ENCODE measurements around the gene TRPC5OS.

Gene TRPC5OS

GRCh38 chrX:111875881-111876280 lies at the start of gene TRPC5OS:
TSS of gene TRPC5OS (plus strand) at chrX:111876181. CDS start at chrX:111901850, 25,669 bp downstream.
- DNase-seq = no peak

- DNase-seq = no peak
Measured at GRCh38 chrX:111829345-111829744, 46.6 kb upstream of the TRPC5OS start.

- DNase-seq = no peak
Measured at GRCh38 chrX:111830571-111830970, 45.4 kb upstream of the TRPC5OS start.

GRCh38 chrX:111831343-111831742 lies 44.6 kb upstream of the TRPC5OS start:
- DNase-seq = no peak

- no peak for DNase-seq
Measured at GRCh38 chrX:111837197-111837596, 38.8 kb upstream of the TRPC5OS start.

GRCh38 chrX:111847491-111848133 lies 28.4 kb upstream of the TRPC5OS start:
- DNase-seq = no peak

GRCh38 chrX:111848541-111848940 lies 27.4 kb upstream of the TRPC5OS start:
- DNase-seq = no peak

GRCh38 chrX:111850975-111851374 lies 25.0 kb upstream of the TRPC5OS start:
- no peak for DNase-seq

- no peak for DNase-seq
Measured at GRCh38 chrX:111854556-111855490, 21.2 kb upstream of the TRPC5OS start.

GRCh38 chrX:111857534-111858060 lies 18.4 kb upstream of the TRPC5OS start:
- no peak for DNase-seq

- DNase-seq = no peak
Measured at GRCh38 chrX:111861605-111862004, 14.4 kb upstream of the TRPC5OS start.

GRCh38 chrX:111867236-111867635 lies 8.7 kb upstream of the TRPC5OS start:
- no peak for DNase-seq

GRCh38 chrX:111868726-111869638 lies 7.0 kb upstream of the TRPC5OS start:
- DNase-seq = no peak

GRCh38 chrX:111869639-111870034 lies 6.3 kb upstream of the TRPC5OS start:
- DNase-seq = no peak

GRCh38 chrX:111874241-111874640 lies 1.7 kb upstream of the TRPC5OS start:
- no peak for DNase-seq

- DNase-seq = no peak
Measured at GRCh38 chrX:111876646-111877045, 665 bp downstream of the TRPC5OS start.

- no peak for DNase-seq
Measured at GRCh38 chrX:111877681-111878080, 1.7 kb downstream of the TRPC5OS start.

GRCh38 chrX:111880735-111881134 lies 4.8 kb downstream of the TRPC5OS start:
- DNase-seq = no peak

- no peak for DNase-seq
Measured at GRCh38 chrX:111881715-111882114, 5.7 kb downstream of the TRPC5OS start.

GRCh38 chrX:111886678-111887077 lies 10.7 kb downstream of the TRPC5OS start:
- DNase-seq = no peak

GRCh38 chrX:111888600-111888999 lies 12.6 kb downstream of the TRPC5OS start:
- DNase-seq = no peak

- no peak for DNase-seq
Measured at GRCh38 chrX:111892375-111892774, 16.4 kb downstream of the TRPC5OS start.

GRCh38 chrX:111896148-111896547 lies 20.2 kb downstream of the TRPC5OS start:
- no peak for DNase-seq
